Fibroblast of the aortic adventitia (primary cell): Measurements from ENCODE around the gene SEMA5B. TPM values are rescaled to one million over a fixed set of nuclear protein-coding genes. Genes with fewer than 3 reads are reported as not detected.

Source experiments
- DNase-seq: peaks from one replicate; pipeline ENCODE4 v3.0.0-alpha.2; 2010; ENCODE audit warnings: low read depth
- H3K4me3 ChIP-seq: 2 replicates; pipeline ENCODE4 v1.5.1; 2011; ENCODE audit warnings: low read depth, mild to moderate bottlenecking, control low read depth, low read length, moderate library complexity
- total RNA-seq: library from RNA; depleted of rRNA; stranded (reverse); fragments of >200 nt; gene quantifications from 2 replicates; pipeline ENCODE4 v1.2.3, GENCODE V29; 2012; ENCODE audit warnings: low replicate concordance
- TF ChIP-seq, protein P1 (sequence below): IDR thresholded peaks from 2 replicates; pipeline ENCODE4 v1.5.1; 2011; ENCODE audit warnings: mild to moderate bottlenecking, low read length, control low read depth, inconsistent platforms; ENCODE audit not compliant: insufficient read depth

SEMA5B gene
- total RNA-seq, 1 donor: 0.18 TPM

DNA sequence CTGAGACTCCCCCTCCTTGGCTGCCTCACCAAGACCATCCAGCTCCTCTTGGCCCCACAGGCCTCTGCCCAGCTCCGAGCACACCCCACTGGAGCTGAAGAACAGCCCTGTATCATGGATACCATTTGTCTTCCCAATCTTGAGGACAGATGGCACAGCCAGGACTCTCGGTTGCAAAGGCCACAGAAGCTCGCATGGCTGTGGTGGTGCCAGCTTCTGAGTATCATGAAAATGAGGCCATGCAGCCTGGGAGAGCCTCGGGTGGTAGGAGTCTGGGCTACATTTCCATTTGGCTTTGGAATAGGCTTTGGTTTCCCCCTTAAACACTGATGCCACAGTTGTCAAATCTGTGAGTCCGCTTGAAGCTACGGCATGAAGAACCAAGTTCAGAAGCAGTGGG lies 106.6 kb downstream of the SEMA5B start:
- no peak for DNase-seq
- TF ChIP-seq, protein P1, sequence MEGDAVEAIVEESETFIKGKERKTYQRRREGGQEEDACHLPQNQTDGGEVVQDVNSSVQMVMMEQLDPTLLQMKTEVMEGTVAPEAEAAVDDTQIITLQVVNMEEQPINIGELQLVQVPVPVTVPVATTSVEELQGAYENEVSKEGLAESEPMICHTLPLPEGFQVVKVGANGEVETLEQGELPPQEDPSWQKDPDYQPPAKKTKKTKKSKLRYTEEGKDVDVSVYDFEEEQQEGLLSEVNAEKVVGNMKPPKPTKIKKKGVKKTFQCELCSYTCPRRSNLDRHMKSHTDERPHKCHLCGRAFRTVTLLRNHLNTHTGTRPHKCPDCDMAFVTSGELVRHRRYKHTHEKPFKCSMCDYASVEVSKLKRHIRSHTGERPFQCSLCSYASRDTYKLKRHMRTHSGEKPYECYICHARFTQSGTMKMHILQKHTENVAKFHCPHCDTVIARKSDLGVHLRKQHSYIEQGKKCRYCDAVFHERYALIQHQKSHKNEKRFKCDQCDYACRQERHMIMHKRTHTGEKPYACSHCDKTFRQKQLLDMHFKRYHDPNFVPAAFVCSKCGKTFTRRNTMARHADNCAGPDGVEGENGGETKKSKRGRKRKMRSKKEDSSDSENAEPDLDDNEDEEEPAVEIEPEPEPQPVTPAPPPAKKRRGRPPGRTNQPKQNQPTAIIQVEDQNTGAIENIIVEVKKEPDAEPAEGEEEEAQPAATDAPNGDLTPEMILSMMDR: no peak
- no peak overlapping the region for H3K4me3 ChIP-seq

DNA sequence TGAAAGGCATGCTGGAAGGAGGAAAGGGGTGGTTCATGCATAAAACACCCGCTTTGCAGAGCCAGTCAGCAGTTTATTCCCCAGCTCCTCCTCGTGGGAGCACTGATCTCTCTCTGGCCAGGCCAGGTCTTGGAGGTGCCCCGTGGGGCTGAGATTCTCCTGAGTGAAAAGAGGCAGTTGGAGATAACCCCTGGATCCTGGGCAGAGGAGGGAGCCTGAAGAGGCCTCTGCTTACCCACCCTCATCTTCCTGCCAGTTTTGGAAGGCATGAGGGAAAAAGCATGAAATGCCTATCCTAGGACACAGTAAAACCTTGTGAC lies 108.3 kb downstream of the SEMA5B start:
- TF ChIP-seq, protein P1: no peak
- DNase-seq: no peak
- H3K4me3 ChIP-seq: no peak overlapping the region

- H3K4me3 ChIP-seq: no peak overlapping the region
- TF ChIP-seq, protein P1: no peak
- DNase-seq: peak; percentile 37
Observed at GRCh38 chr3:122918576-122919290, 108.8 kb downstream of the SEMA5B start.

DNA sequence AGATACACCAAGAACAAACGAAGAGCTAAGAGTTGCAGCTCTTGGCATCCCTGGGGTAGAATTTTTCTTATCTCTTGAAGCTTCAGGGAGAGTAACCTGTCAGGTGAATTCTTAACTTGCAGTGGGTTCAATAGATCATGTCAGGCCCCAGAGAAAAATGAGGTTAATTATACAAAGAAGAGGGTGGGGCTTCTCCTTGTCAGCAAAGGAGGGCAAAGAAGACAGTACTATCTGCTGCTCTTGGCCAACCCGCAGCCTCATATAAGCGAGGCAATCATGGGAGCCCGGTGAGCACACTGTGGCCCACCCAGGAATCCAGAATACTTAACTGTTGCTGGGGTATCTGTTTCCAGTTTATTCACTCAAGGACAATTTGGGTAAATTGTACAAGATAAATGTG lies 110.2 kb downstream of the SEMA5B start:
- H3K4me3 ChIP-seq: no peak overlapping the region
- DNase-seq: no peak
- TF ChIP-seq, protein P1: no peak

DNA sequence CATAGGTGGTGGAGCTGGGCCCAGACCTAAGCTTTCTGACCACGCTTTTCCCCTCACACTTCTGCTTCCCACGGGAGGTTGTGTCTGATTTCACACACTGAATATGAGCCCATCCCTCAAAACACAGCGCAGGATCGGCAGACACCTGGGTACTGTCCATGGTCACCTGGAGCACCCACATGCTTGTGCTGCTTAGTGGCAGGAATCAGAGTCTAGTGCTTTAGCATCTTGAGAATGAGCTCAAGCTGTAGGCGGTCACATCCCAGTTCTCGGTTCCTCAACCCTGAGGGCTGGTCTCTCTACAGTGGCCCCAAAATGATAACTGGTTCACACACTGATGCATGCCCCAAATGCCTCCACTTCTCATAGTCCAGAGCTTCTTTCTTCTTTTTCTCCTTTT lies 111.0 kb downstream of the SEMA5B start:
- H3K4me3 ChIP-seq: no peak overlapping the region
- DNase-seq: no peak
- TF ChIP-seq, protein P1: no peak

GRCh38 chr3:122916084-122916483 lies 111.5 kb downstream of the SEMA5B start:
- H3K4me3 ChIP-seq: no peak overlapping the region
- no peak for DNase-seq
- TF ChIP-seq, protein P1: no peak

DNA sequence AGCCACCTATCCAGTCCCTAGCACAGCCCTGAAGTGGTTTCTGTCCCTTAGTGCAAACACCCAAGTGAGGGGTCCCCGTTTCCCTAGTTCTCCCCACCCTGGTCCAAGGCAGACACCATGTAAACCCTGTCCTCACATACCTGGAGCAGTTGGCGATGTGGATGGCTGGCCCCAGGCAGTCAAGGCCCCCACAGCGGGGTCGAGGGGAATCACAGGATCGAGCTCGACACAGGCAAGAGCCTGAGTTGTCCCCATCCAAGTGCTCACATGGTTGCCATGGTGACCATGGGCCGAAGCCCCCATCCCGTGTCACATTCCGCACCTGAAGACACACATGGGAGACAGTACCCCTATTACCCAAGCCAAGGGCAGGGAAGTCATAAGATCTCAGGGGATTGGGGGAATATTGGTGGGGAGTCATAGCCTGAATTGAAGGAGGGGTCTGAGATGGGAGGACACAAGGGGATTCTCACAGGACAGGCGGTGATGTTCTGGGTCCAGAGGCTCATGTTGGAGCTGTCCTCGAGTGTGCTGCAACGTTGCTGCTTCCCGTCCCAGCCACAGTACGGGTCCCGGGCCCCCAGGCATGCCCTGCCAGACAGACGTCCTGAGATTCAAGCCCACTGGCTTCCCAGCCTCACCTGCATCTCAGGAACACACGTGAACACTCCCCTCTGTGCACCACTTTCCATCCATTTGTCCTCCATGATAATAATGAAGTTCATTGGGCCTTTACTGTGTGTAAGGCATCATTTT lies 112.1 kb downstream of the SEMA5B start:
- no peak overlapping the region for H3K4me3 ChIP-seq
- DNase-seq: no peak
- TF ChIP-seq, protein P1: no peak
